Small intestine (tissue), 7 donors: ENCODE results near the gene C1QTNF12. TPM values are rescaled to one million over a fixed set of nuclear protein-coding genes. Genes with fewer than 3 reads are reported as not detected.

ENCODE experiments used
- DNase-seq, 2 donors: peaks; one replicate each; pipeline versions ENCODE4 v3.0.0 to v3.0.0-alpha.2; 2013
- FAIRE-seq: peaks from 2 replicates; lab custom pipeline; 2012; peaks lifted over from hg19 to GRCh38; lab: Jason Lieb, UNC
- H3K27ac ChIP-seq, 3 donors: one replicate each; pipeline ENCODE4 v1.5.1; 2013; ENCODE audit warnings: low read length in 2 of 3, mild to moderate bottlenecking in 2 of 3, control low read depth in 1 of 3, inconsistent platforms in 1 of 3, low read depth in 1 of 3, moderate library complexity in 1 of 3
- H3K27me3 ChIP-seq, 3 donors: one replicate each; pipeline ENCODE4 v1.6.1; 2013; ENCODE audit warnings: low read length in 3 of 3, inconsistent platforms in 1 of 3; ENCODE audit not compliant: control insufficient read depth in 3 of 3, insufficient read depth in 3 of 3
- H3K36me3 ChIP-seq, 3 donors: one replicate each; pipeline ENCODE4 v1.6.1; 2013; ENCODE audit warnings: low read length in 3 of 3, inconsistent platforms in 1 of 3, low read depth in 1 of 3, mild to moderate bottlenecking in 1 of 3, moderate library complexity in 1 of 3; ENCODE audit not compliant: control insufficient read depth in 3 of 3, insufficient read depth in 2 of 3
- H3K4me1 ChIP-seq, 3 donors: one replicate each; pipeline ENCODE4 v1.6.1; 2013; ENCODE audit warnings: low read length in 2 of 3, inconsistent platforms in 1 of 3, low read depth in 1 of 3, mild to moderate bottlenecking in 1 of 3, moderate library complexity in 1 of 3; ENCODE audit not compliant: control insufficient read depth in 3 of 3, insufficient read depth in 2 of 3
- H3K4me3 ChIP-seq, 3 donors: one replicate each; pipeline ENCODE4 v1.5.1; 2013; ENCODE audit warnings: low read length in 3 of 3, control low read depth in 1 of 3, inconsistent platforms in 1 of 3, low read depth in 1 of 3, mild to moderate bottlenecking in 1 of 3, moderate library complexity in 1 of 3
- H3K9me3 ChIP-seq, 2 donors: one replicate each; pipeline ENCODE4 v1.6.1; 2013; ENCODE audit warnings: low read depth in 1 of 2, low read length in 1 of 2; ENCODE audit not compliant: control insufficient read depth in 2 of 2, insufficient read depth in 1 of 2
- WGBS, 3 donors: extraction: QIAGEN DNeasy Blood & Tissue Kit; methylation state at CpG; one replicate each; pipeline ENCODE4 v1.1.7; 2013; 5-methylcytosine and 5-hydroxymethylcytosine counted together
- polyA plus RNA-seq, 4 donors: library from polyadenylated mRNA; stranded (reverse) in 3 of 4; unstranded in 1 of 4; fragments of 200-250 nt in 3 of 4; fragments of 120-200 nt in 1 of 4; gene quantifications; one replicate each; pipeline versions ENCODE4 v1.2.1 to v1.2.3, GENCODE V29; 2013
- donor health status: healthy with polysubstance abuse.
- donor health status: control.
- donor health status: control.
- donor health status: Bipolar disorder and iron deficiency.
- donor health status: healthy.

Gene C1QTNF12
- polyA plus RNA-seq, 4 donors: 10.6 to 203 (median 98.5) TPM

GRCh38 chr1:1274931-1275431 is 28.5 kb upstream of the C1QTNF12 start:
- no peak for DNase-seq
- WGBS, 3 donors: 83 to 89% (median 86%) methylated on average over 12 to 15 of the region's 15 CpGs
- no peaks in the 10 kb centered on the region for H3K27me3 ChIP-seq
- no peaks in the 10 kb centered on the region for H3K9me3 ChIP-seq
- H3K36me3 ChIP-seq: peaks cover 0 to 22% (median 0%) of the 10 kb centered on the region in 3 donors
- H3K4me1 ChIP-seq: peaks cover 3 to 30% (median 10%) of the 10 kb centered on the region in 3 donors
- H3K4me3 ChIP-seq: no peak overlapping the region
- no peak overlapping the region for H3K27ac ChIP-seq
- no peak for FAIRE-seq

- FAIRE-seq (no peak), DNase-seq (no peak)
- Histone ChIP-seq H3K9me3 (no peaks in the 10 kb centered on the region), H3K4me1 (peaks cover 3 to 30% (median 10%) of the 10 kb centered on the region in 3 donors), H3K4me3 (peak overlapping the region; percentile 70 to 97 (median 75)), H3K36me3 (peaks cover 0 to 25% (median 0%) of the 10 kb centered on the region in 3 donors), H3K27ac (no peak overlapping the region), H3K27me3 (no peaks in the 10 kb centered on the region)
- 22 to 33% (median 25%) methylated on average over 24 to 31 of the region's 31 CpGs for WGBS, 3 donors
These were observed 27.9 kb upstream of the C1QTNF12 start for GRCh38 chr1:1274299-1274930.

- peak within 1 kb of the TSS; percentile 19 to 87 (median 86) for H3K27ac ChIP-seq
- DNase-seq (peak; percentile 89 to 95), FAIRE-seq (no peak)
- H3K4me3 ChIP-seq: peak within 1 kb of the TSS; percentile 75 to 97 (median 95)
- H3K9me3 ChIP-seq: no peaks in the 10 kb centered on the region
- no peaks in the 10 kb centered on the region for H3K27me3 ChIP-seq
- peaks cover 3 to 30% (median 10%) of the 10 kb centered on the region in 3 donors for H3K4me1 ChIP-seq
- 0% methylated on average over 47 to 105 of the region's 105 CpGs for WGBS, 3 donors
- H3K36me3 ChIP-seq: peaks cover 0 to 31% (median 0%) of the 10 kb centered on the region in 3 donors
These were observed 27.2 kb upstream of the C1QTNF12 start, which contains the start of gene UBE2J2 for GRCh38 chr1:1273512-1274298. Gene UBE2J2, minus strand, starts transcription at chr1:1273854. Its CDS starts 5,862 bp downstream, at chr1:1267992.

- peak overlapping the region; percentile 68 to 97 (median 95) for H3K4me3 ChIP-seq
- DNase-seq: peak in 1 of 2 donors; percentile 53
- 0 to 1% (median 0%) methylated on average over 22 to 31 of the region's 31 CpGs for WGBS, 3 donors
- FAIRE-seq: no peak
- peak overlapping the region; percentile 19 to 87 (median 86) for H3K27ac ChIP-seq
- peaks cover 0 to 36% (median 0%) of the 10 kb centered on the region in 3 donors for H3K36me3 ChIP-seq
- no peaks in the 10 kb centered on the region for H3K9me3 ChIP-seq
- H3K27me3 ChIP-seq: no peaks in the 10 kb centered on the region
- peaks cover 3 to 30% (median 10%) of the 10 kb centered on the region in 3 donors for H3K4me1 ChIP-seq
These were observed 26.6 kb upstream of the C1QTNF12 start for GRCh38 chr1:1273209-1273511.

- 12 to 28% (median 22%) methylated on average over 42 to 43 of the region's 43 CpGs for WGBS, 3 donors
- no peaks in the 10 kb centered on the region for H3K27me3 ChIP-seq
- peak overlapping the region; percentile 68 to 97 (median 95) for H3K4me3 ChIP-seq
- FAIRE-seq (no peak), DNase-seq (peak; percentile 51 to 82)
- peaks cover 3 to 30% (median 10%) of the 10 kb centered on the region in 3 donors for H3K4me1 ChIP-seq
- H3K36me3 ChIP-seq: peaks cover 0 to 42% (median 2%) of the 10 kb centered on the region in 3 donors
- H3K9me3 ChIP-seq: no peaks in the 10 kb centered on the region
- H3K27ac ChIP-seq: peak overlapping the region; percentile 19 to 87 (median 86)
These were observed 26.1 kb upstream of the C1QTNF12 start for GRCh38 chr1:1272341-1273208.

GRCh38 chr1:1270813-1271212 is 24.3 kb upstream of the C1QTNF12 start:
- FAIRE-seq: no peak
- H3K9me3 ChIP-seq: no peaks in the 10 kb centered on the region
- H3K4me1 ChIP-seq: peaks cover 3 to 30% (median 10%) of the 10 kb centered on the region in 3 donors
- H3K36me3 ChIP-seq: peaks cover 0 to 57% (median 6%) of the 10 kb centered on the region in 3 donors
- H3K4me3 ChIP-seq: no peak overlapping the region
- no peak overlapping the region for H3K27ac ChIP-seq
- no peaks in the 10 kb centered on the region for H3K27me3 ChIP-seq
- 68 to 84% (median 82%) methylated on average over 7 of the region's 7 CpGs for WGBS, 3 donors
- no peak for DNase-seq

GRCh38 chr1:1268284-1268682 is 21.8 kb upstream of the C1QTNF12 start:
- peaks cover 3 to 20% (median 10%) of the 10 kb centered on the region in 3 donors for H3K4me1 ChIP-seq
- 96 to 97% (median 96%) methylated on average over 13 of the region's 13 CpGs for WGBS, 3 donors
- H3K27ac ChIP-seq: no peak overlapping the region
- peaks cover 0 to 79% (median 7%) of the 10 kb centered on the region in 3 donors for H3K36me3 ChIP-seq
- no peak overlapping the region for H3K4me3 ChIP-seq
- FAIRE-seq (no peak), DNase-seq (no peak)
- no peaks in the 10 kb centered on the region for H3K9me3 ChIP-seq
- no peaks in the 10 kb centered on the region for H3K27me3 ChIP-seq
